Measurements from ENCODE around the gene ARHGAP42. TPM values are rescaled to one million over a fixed set of nuclear protein-coding genes. Genes with fewer than 3 reads are reported as not detected.
"Not testable (repeated sequence)": the region's sequence is repeated elsewhere in the genome, so short reads cannot be mapped to it uniquely, and the experiment has no call there.

The ARHGAP42 gene
- total RNA-seq, 2 experiments from 2014 or later: 0.05 to 0.10 TPM

- no peak overlapping the region for H3K4me3 Mint-ChIP-seq
- POLR2A ChIA-PET: no interaction called here
- H3K36me3 Mint-ChIP-seq (ENCODE audit: low read depth): no peaks in the 10 kb centered on the region
- H3K4me1 Mint-ChIP-seq: no peaks in the 10 kb centered on the region
- H3K9me3 Mint-ChIP-seq: peaks cover 2% of the 10 kb centered on the region
- no peaks in the 10 kb centered on the region for H3K27me3 Mint-ChIP-seq
- no peak overlapping the region for H3K27ac Mint-ChIP-seq
- DNase-seq: no peak
- CTCF ChIA-PET: interaction anchor here (0.7 kb wide), 1 partner anchor 532 kb away, joined by 3 read pairs; no protein-coding TSS in a partner anchor
These were observed 195.9 kb downstream of the ARHGAP42 start for GRCh38 chr11:100882957-100883356.

- Mint-ChIP-seq H3K27me3 (no peaks in the 10 kb centered on the region), H3K36me3 (ENCODE audit: low read depth) (no peaks in the 10 kb centered on the region), H3K4me1 (no peaks in the 10 kb centered on the region), H3K9me3 (peaks cover 2% of the 10 kb centered on the region), H3K4me3 (no peak overlapping the region), H3K27ac (no peak overlapping the region)
- no peak for DNase-seq
- ChIA-PET POLR2A (no interaction called here), CTCF (no interaction called here)
These were observed 196.7 kb downstream of the ARHGAP42 start for GRCh38 chr11:100883830-100884229.

GRCh38 chr11:100887659-100888058 lies 200.6 kb downstream of the ARHGAP42 start:
- Mint-ChIP-seq H3K4me3 (no peak overlapping the region), H3K36me3 (ENCODE audit: low read depth) (no peaks in the 10 kb centered on the region), H3K27me3 (no peaks in the 10 kb centered on the region), H3K9me3 (peaks cover 2% of the 10 kb centered on the region), H3K27ac (no peak overlapping the region), H3K4me1 (no peaks in the 10 kb centered on the region)
- ChIA-PET CTCF (no interaction called here), POLR2A (interaction anchor here (0.6 to 0.7 kb wide), 2 partner anchors 29 to 1007 kb away, joined by 3 read pairs; no protein-coding TSS in a partner anchor)
- no peak for DNase-seq

GRCh38 chr11:100888836-100889235 lies 201.7 kb downstream of the ARHGAP42 start:
- H3K36me3 Mint-ChIP-seq (ENCODE audit: low read depth): no peaks in the 10 kb centered on the region
- ChIA-PET POLR2A (no interaction called here), CTCF (no interaction called here)
- H3K9me3 Mint-ChIP-seq: no peaks in the 10 kb centered on the region
- H3K27ac Mint-ChIP-seq: no peak overlapping the region
- no peak for DNase-seq
- no peaks in the 10 kb centered on the region for H3K27me3 Mint-ChIP-seq
- H3K4me3 Mint-ChIP-seq: no peak overlapping the region
- no peaks in the 10 kb centered on the region for H3K4me1 Mint-ChIP-seq

GRCh38 chr11:100889758-100890157 lies 202.7 kb downstream of the ARHGAP42 start:
- Mint-ChIP-seq H3K36me3 (ENCODE audit: low read depth) (no peaks in the 10 kb centered on the region), H3K4me1 (no peaks in the 10 kb centered on the region), H3K27me3 (no peaks in the 10 kb centered on the region), H3K9me3 (no peaks in the 10 kb centered on the region), H3K4me3 (no peak overlapping the region), H3K27ac (no peak overlapping the region)
- no peak for DNase-seq
- ChIA-PET POLR2A (no interaction called here), CTCF (no interaction called here)

GRCh38 chr11:100890789-100891188 lies 203.7 kb downstream of the ARHGAP42 start:
- no peak overlapping the region for H3K27ac Mint-ChIP-seq
- H3K4me1 Mint-ChIP-seq: no peaks in the 10 kb centered on the region
- no peaks in the 10 kb centered on the region for H3K9me3 Mint-ChIP-seq
- H3K36me3 Mint-ChIP-seq (ENCODE audit: low read depth): no peaks in the 10 kb centered on the region
- H3K27me3 Mint-ChIP-seq: no peaks in the 10 kb centered on the region
- H3K4me3 Mint-ChIP-seq: no peak overlapping the region
- ChIA-PET POLR2A (no interaction called here), CTCF (no interaction called here)
- DNase-seq: no peak

- H3K36me3 Mint-ChIP-seq (ENCODE audit: low read depth): no peaks in the 10 kb centered on the region
- no peaks in the 10 kb centered on the region for H3K4me1 Mint-ChIP-seq
- no peaks in the 10 kb centered on the region for H3K27me3 Mint-ChIP-seq
- ChIA-PET CTCF (interaction anchor here (1.6 kb wide), 1 partner anchor 8 kb away, joined by 3 read pairs; no protein-coding TSS in a partner anchor), POLR2A (no interaction called here)
- DNase-seq: no peak
- H3K27ac Mint-ChIP-seq: no peak overlapping the region
- H3K4me3 Mint-ChIP-seq: no peak overlapping the region
- no peaks in the 10 kb centered on the region for H3K9me3 Mint-ChIP-seq
These were observed 205.8 kb downstream of the ARHGAP42 start for GRCh38 chr11:100892886-100893285.

GRCh38 chr11:100895449-100895848 lies 208.4 kb downstream of the ARHGAP42 start:
- ChIA-PET POLR2A (no interaction called here), CTCF (no interaction called here)
- Mint-ChIP-seq H3K27ac (no peak overlapping the region), H3K9me3 (no peaks in the 10 kb centered on the region), H3K4me1 (no peaks in the 10 kb centered on the region), H3K4me3 (no peak overlapping the region), H3K27me3 (no peaks in the 10 kb centered on the region), H3K36me3 (ENCODE audit: low read depth) (no peaks in the 10 kb centered on the region)
- no peak for DNase-seq

- H3K4me3 Mint-ChIP-seq; DNase-seq; H3K4me1 Mint-ChIP-seq; H3K27me3 Mint-ChIP-seq; POLR2A ChIA-PET; CTCF ChIA-PET; H3K27ac Mint-ChIP-seq; H3K36me3 Mint-ChIP-seq (ENCODE audit: low read depth); H3K9me3 Mint-ChIP-seq: not testable (repeated sequence)
These were observed 208.9 kb downstream of the ARHGAP42 start for GRCh38 chr11:100895976-100896375.

- H3K36me3 Mint-ChIP-seq (ENCODE audit: low read depth); H3K4me3 Mint-ChIP-seq; H3K4me1 Mint-ChIP-seq; H3K27me3 Mint-ChIP-seq; H3K27ac Mint-ChIP-seq; DNase-seq; POLR2A ChIA-PET; H3K9me3 Mint-ChIP-seq: not testable (repeated sequence)
- CTCF ChIA-PET: interaction anchor here (1.2 kb wide), 1 partner anchor 9 kb away, joined by 3 read pairs; no protein-coding TSS in a partner anchor
These were observed 214.4 kb downstream of the ARHGAP42 start for GRCh38 chr11:100901471-100901870.

GRCh38 chr11:100902454-100903141 lies 215.5 kb downstream of the ARHGAP42 start:
- no peaks in the 10 kb centered on the region for H3K36me3 Mint-ChIP-seq (ENCODE audit: low read depth)
- no peaks in the 10 kb centered on the region for H3K27me3 Mint-ChIP-seq
- no peak overlapping the region for H3K4me3 Mint-ChIP-seq
- no peaks in the 10 kb centered on the region for H3K9me3 Mint-ChIP-seq
- no peak for DNase-seq
- POLR2A ChIA-PET: no interaction called here
- H3K4me1 Mint-ChIP-seq: no peaks in the 10 kb centered on the region
- no peak overlapping the region for H3K27ac Mint-ChIP-seq
- CTCF ChIA-PET: no interaction called here

GRCh38 chr11:100903284-100903683 lies 216.2 kb downstream of the ARHGAP42 start:
- Mint-ChIP-seq H3K36me3 (ENCODE audit: low read depth) (no peaks in the 10 kb centered on the region), H3K4me3 (no peak overlapping the region), H3K4me1 (no peaks in the 10 kb centered on the region), H3K27me3 (no peaks in the 10 kb centered on the region), H3K27ac (no peak overlapping the region), H3K9me3 (no peaks in the 10 kb centered on the region)
- DNase-seq: no peak
- POLR2A ChIA-PET: no interaction called here
- CTCF ChIA-PET: no interaction called here

- H3K4me1 Mint-ChIP-seq: no peaks in the 10 kb centered on the region
- no peak overlapping the region for H3K4me3 Mint-ChIP-seq
- no peak for DNase-seq
- H3K36me3 Mint-ChIP-seq (ENCODE audit: low read depth): no peaks in the 10 kb centered on the region
- no peak overlapping the region for H3K27ac Mint-ChIP-seq
- no peaks in the 10 kb centered on the region for H3K9me3 Mint-ChIP-seq
- ChIA-PET POLR2A (no interaction called here), CTCF (no interaction called here)
- H3K27me3 Mint-ChIP-seq: no peaks in the 10 kb centered on the region
These were observed 218.6 kb downstream of the ARHGAP42 start for GRCh38 chr11:100905684-100906083.

GRCh38 chr11:100908746-100909145 lies 221.7 kb downstream of the ARHGAP42 start:
- ChIA-PET CTCF (interaction anchor here (0.7 kb wide), 1 partner anchor 35 kb away, joined by 3 read pairs; no protein-coding TSS in a partner anchor), POLR2A (no interaction called here)
- Mint-ChIP-seq H3K27ac (no peak overlapping the region), H3K27me3 (no peaks in the 10 kb centered on the region), H3K4me1 (no peaks in the 10 kb centered on the region), H3K36me3 (ENCODE audit: low read depth) (no peaks in the 10 kb centered on the region), H3K4me3 (no peak overlapping the region), H3K9me3 (no peaks in the 10 kb centered on the region)
- no peak for DNase-seq
